Natural killer cell (primary cell): Measurements from ENCODE around the gene GABBR2. TPM values are rescaled to one million over a fixed set of nuclear protein-coding genes. Genes with fewer than 3 reads are reported as not detected.

Source experiments
- ATAC-seq, 3 donors: fragments of 150-1000 bp in 2 of 3; fragments of 200-7000 bp in 1 of 3; cut with Tn5 transposase; 1 replicate in 1 of 3; 2 replicates in 2 of 3; pipeline ENCODE4 v1.10.0; 2021; ENCODE audit warnings: mild to moderate bottlenecking in 2 of 3, moderate library complexity in 2 of 3
- DNase-seq, 2 donors: peaks; one replicate each; pipeline versions ENCODE4 v3.0.0 to v3.0.0-alpha.2; 2013 to 2021; ENCODE audit warnings: mixed read lengths in 1 of 2
- H3K27ac ChIP-seq: one replicate; pipeline ENCODE4 v1.5.1; 2013; ENCODE audit warnings: mild to moderate bottlenecking, low read length
- H3K27me3 ChIP-seq: one replicate; pipeline ENCODE4 v1.6.1; 2013; ENCODE audit warnings: low read length; ENCODE audit not compliant: control insufficient read depth, insufficient read depth
- H3K36me3 ChIP-seq: one replicate; pipeline ENCODE4 v1.6.1; 2013; ENCODE audit warnings: low read length; ENCODE audit not compliant: control insufficient read depth, insufficient read depth
- H3K4me1 ChIP-seq: one replicate; pipeline ENCODE4 v1.6.1; 2013; ENCODE audit warnings: low read length; ENCODE audit not compliant: control insufficient read depth, insufficient read depth
- H3K4me3 ChIP-seq: one replicate; pipeline ENCODE4 v1.5.1; 2013; ENCODE audit warnings: low read length
- H3K9me3 ChIP-seq: one replicate; pipeline ENCODE4 v1.6.1; 2013; ENCODE audit warnings: low read length; ENCODE audit not compliant: control insufficient read depth, insufficient read depth
- H3K27ac Mint-ChIP-seq, 2 donors: one replicate each; pipeline ENCODE4 v1.8.0; 2022; ENCODE audit warnings: mild to moderate bottlenecking in 2 of 2, mixed read lengths in 2 of 2, moderate library complexity in 1 of 2
- H3K27me3 Mint-ChIP-seq, 2 donors: one replicate each; pipeline ENCODE4 v1.8.0; 2022; ENCODE audit warnings: low read depth in 2 of 2, mixed read lengths in 2 of 2
- H3K36me3 Mint-ChIP-seq: one replicate; pipeline ENCODE4 v1.8.0; 2022; ENCODE audit warnings: mixed read lengths
- H3K4me1 Mint-ChIP-seq, 2 donors: one replicate each; pipeline ENCODE4 v1.8.0; 2022; ENCODE audit warnings: mixed read lengths in 2 of 2
- H3K4me3 Mint-ChIP-seq: one replicate; pipeline ENCODE4 v1.8.0; 2022; ENCODE audit warnings: mild to moderate bottlenecking, moderate library complexity, mixed read lengths
- H3K9me3 Mint-ChIP-seq, 2 donors: one replicate each; pipeline ENCODE4 v1.8.0; 2022; ENCODE audit warnings: mixed read lengths in 2 of 2
- WGBS: methylation state at CpG from one replicate; pipeline ENCODE4 v1.1.7; 2013; ENCODE audit warnings: missing lambda C conversion rate; ENCODE audit not compliant: insufficient coverage; 5-methylcytosine and 5-hydroxymethylcytosine counted together
- intact Hi-C: fragments of 100-400 bp; cut with micrococcal nuclease; formaldehyde crosslinking; loops from one replicate; pipeline ENCODE4 v1.14.2; 2022
- total RNA-seq, 4 donors: library from RNA; stranded (reverse); fragments of 120-200 nt in 1 of 4; gene quantifications; one replicate each; pipeline versions ENCODE4 v1.2.3 to v1.2.4, GENCODE V29; 2013 to 2022
- TF ChIP-seq, protein P1 (sequence below): fragments of 200-600 bp; IDR thresholded peaks from one replicate; pipeline ENCODE4 v1.8.0; 2022; ENCODE audit warnings: antibody characterized with exemption

Gene GABBR2
- total RNA-seq, 3 donors from 2014 or later (not counting 1 experiment from before 2014, with no cell fraction given), result not detected

DNA sequence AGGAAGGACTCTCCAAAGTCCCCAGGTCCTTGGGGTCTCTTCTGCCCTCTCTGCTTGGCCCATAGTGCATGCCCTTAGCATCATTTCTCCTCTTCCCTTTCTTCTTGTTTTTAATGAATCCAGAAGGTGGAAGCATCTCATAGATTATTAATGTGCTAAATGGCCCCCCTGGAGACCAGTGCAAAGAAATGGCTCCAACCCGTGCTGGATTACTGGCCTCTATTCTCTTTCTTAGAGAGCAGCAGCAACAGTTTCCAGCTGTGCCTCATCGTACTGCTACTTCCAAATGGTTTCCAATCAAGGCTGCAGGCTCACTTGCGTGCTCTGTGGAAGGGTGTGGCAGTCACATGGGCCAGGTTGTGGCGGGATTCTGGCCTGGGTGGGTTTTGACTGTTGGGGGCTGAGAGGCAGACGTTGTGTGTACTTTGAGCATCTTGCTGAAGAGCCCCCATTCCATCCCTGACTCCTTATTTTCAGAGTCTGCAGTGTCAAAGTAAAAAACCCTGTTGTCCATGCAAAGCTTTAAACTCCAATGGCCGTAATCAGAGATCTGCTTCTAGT is 139.7 kb downstream of the GABBR2 start:
- TF ChIP-seq, protein P1, sequence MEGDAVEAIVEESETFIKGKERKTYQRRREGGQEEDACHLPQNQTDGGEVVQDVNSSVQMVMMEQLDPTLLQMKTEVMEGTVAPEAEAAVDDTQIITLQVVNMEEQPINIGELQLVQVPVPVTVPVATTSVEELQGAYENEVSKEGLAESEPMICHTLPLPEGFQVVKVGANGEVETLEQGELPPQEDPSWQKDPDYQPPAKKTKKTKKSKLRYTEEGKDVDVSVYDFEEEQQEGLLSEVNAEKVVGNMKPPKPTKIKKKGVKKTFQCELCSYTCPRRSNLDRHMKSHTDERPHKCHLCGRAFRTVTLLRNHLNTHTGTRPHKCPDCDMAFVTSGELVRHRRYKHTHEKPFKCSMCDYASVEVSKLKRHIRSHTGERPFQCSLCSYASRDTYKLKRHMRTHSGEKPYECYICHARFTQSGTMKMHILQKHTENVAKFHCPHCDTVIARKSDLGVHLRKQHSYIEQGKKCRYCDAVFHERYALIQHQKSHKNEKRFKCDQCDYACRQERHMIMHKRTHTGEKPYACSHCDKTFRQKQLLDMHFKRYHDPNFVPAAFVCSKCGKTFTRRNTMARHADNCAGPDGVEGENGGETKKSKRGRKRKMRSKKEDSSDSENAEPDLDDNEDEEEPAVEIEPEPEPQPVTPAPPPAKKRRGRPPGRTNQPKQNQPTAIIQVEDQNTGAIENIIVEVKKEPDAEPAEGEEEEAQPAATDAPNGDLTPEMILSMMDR, result no peak
- Mint-ChIP-seq H3K4me3 (no peak overlapping the region), H3K27ac (no peak overlapping the region), H3K36me3 (no peaks in the 10 kb centered on the region), H3K9me3 (no peaks in the 10 kb centered on the region), H3K4me1 (no peaks in the 10 kb centered on the region), H3K27me3 (peaks cover 3 to 6% of the 10 kb centered on the region in 2 donors)
- no peaks in the 10 kb centered on the region for H3K36me3 ChIP-seq
- 78% methylated on average over 6 of the region's 6 CpGs for WGBS
- intact Hi-C loops, result no loop called here
- no peak for ATAC-seq
- no peaks in the 10 kb centered on the region for H3K4me1 ChIP-seq
- no peaks in the 10 kb centered on the region for H3K27me3 ChIP-seq
- no peak overlapping the region for H3K27ac ChIP-seq
- H3K4me3 ChIP-seq, result no peak overlapping the region
- H3K9me3 ChIP-seq, result no peaks in the 10 kb centered on the region
- no peak for DNase-seq

DNA sequence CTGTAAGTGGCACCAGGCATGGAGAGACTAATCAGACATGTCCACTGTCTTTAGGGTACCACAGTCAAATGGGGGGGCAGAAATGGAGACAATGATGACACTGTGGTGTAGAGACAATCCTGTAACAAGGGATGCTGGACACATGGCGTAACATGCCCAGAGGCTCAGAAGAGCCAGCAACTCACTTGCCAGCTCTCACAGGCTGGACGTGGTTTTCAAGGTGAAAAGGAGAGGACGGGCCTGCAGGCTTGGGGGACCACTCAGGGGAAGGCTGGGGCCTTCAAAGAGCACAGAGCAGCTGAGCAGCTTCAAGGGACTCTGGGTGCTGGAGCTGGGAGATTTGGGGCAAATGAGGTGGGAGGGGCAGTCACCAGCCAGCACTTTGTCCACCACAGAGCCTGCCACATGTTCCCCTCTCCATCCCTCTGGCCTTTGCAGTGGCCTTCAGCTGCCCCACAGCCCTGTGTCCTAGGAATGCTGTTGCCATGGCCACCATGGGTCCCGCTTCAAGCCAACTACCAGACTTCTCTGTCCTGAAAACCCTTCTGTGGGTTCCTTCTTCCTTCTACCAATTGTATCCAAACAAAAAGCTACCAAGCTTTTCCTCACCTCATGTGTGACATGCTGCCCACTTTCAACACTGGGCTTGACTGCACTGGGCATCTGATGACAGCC is 140.4 kb downstream of the GABBR2 start:
- no peaks in the 10 kb centered on the region for H3K27me3 ChIP-seq
- no peaks in the 10 kb centered on the region for H3K9me3 ChIP-seq
- TF ChIP-seq, protein P1, result no peak
- H3K27me3 Mint-ChIP-seq, result peaks cover 0 to 6% of the 10 kb centered on the region in 2 donors
- H3K4me3 ChIP-seq, result no peak overlapping the region
- H3K9me3 Mint-ChIP-seq, result no peaks in the 10 kb centered on the region
- 81% methylated on average over 4 of the region's 4 CpGs for WGBS
- DNase-seq (no peak), ATAC-seq (no peak)
- H3K27ac ChIP-seq, result no peak overlapping the region
- H3K4me1 Mint-ChIP-seq, result no peaks in the 10 kb centered on the region
- no peak overlapping the region for H3K27ac Mint-ChIP-seq
- H3K36me3 ChIP-seq, result no peaks in the 10 kb centered on the region
- intact Hi-C loops, result no loop called here
- H3K36me3 Mint-ChIP-seq, result no peaks in the 10 kb centered on the region
- H3K4me1 ChIP-seq, result no peaks in the 10 kb centered on the region
- no peak overlapping the region for H3K4me3 Mint-ChIP-seq

GRCh38 chr9:98567540-98568233 is 141.0 kb downstream of the GABBR2 start:
- DNase-seq (no peak), ATAC-seq (no peak)
- TF ChIP-seq, protein P1, result no peak
- Histone ChIP-seq H3K27ac (no peak overlapping the region), H3K9me3 (no peaks in the 10 kb centered on the region), H3K36me3 (no peaks in the 10 kb centered on the region), H3K27me3 (no peaks in the 10 kb centered on the region), H3K4me3 (no peak overlapping the region), H3K4me1 (no peaks in the 10 kb centered on the region)
- intact Hi-C loops, result no loop called here
- Mint-ChIP-seq H3K9me3 (no peaks in the 10 kb centered on the region), H3K4me1 (no peaks in the 10 kb centered on the region), H3K27ac (no peak overlapping the region), H3K36me3 (no peaks in the 10 kb centered on the region), H3K4me3 (no peak overlapping the region), H3K27me3 (peaks cover 0 to 6% of the 10 kb centered on the region in 2 donors)
- WGBS, result 83% methylated on average over 7 of the region's 10 CpGs
